Progenitor cell of endocrine pancreas (in vitro differentiated cells): ENCODE data around the gene PTMA. TPM values are rescaled to one million over a fixed set of nuclear protein-coding genes. Genes with fewer than 3 reads are reported as not detected.

Experiments
- DNase-seq: peaks from one replicate; pipeline ENCODE4 v3.0.0; 2021; ENCODE audit warnings: low spot score; ENCODE audit not compliant: unreplicated experiment
- H3K27ac Mint-ChIP-seq: 2 replicates; pipeline ENCODE4 v1.8.0; 2021; ENCODE audit warnings: mild to moderate bottlenecking, moderate library complexity, mixed read lengths
- H3K27me3 Mint-ChIP-seq: 2 replicates; pipeline ENCODE4 v1.8.0; 2021; ENCODE audit warnings: mixed read lengths
- H3K36me3 Mint-ChIP-seq: 2 replicates; pipeline ENCODE4 v1.8.0; 2022; ENCODE audit warnings: mixed read lengths; ENCODE audit not compliant: insufficient read depth
- H3K4me1 Mint-ChIP-seq: 2 replicates; pipeline ENCODE4 v1.8.0; 2021; ENCODE audit warnings: low read depth, mixed read lengths
- H3K4me3 Mint-ChIP-seq: 2 replicates; pipeline ENCODE4 v1.8.0; 2021; ENCODE audit warnings: low read depth, mild to moderate bottlenecking, moderate library complexity, mixed read lengths
- H3K9me3 Mint-ChIP-seq: 2 replicates; pipeline ENCODE4 v1.8.0; 2021; ENCODE audit warnings: low read depth, mixed read lengths
- total RNA-seq: library from RNA; stranded (reverse); gene quantifications from 2 replicates; pipeline ENCODE4 v1.2.1, GENCODE V29; 2021
- TF ChIP-seq, protein P1 (sequence below): fragments of 200-600 bp; sonication (generic); IDR thresholded peaks from one replicate; pipeline ENCODE4 v1.5.0; 2021; ENCODE audit warnings: antibody characterized with exemption, mild to moderate bottlenecking; ENCODE audit not compliant: unreplicated experiment

PTMA gene
- total RNA-seq, 1 donor from 2014 or later, result 1,116 TPM

DNA sequence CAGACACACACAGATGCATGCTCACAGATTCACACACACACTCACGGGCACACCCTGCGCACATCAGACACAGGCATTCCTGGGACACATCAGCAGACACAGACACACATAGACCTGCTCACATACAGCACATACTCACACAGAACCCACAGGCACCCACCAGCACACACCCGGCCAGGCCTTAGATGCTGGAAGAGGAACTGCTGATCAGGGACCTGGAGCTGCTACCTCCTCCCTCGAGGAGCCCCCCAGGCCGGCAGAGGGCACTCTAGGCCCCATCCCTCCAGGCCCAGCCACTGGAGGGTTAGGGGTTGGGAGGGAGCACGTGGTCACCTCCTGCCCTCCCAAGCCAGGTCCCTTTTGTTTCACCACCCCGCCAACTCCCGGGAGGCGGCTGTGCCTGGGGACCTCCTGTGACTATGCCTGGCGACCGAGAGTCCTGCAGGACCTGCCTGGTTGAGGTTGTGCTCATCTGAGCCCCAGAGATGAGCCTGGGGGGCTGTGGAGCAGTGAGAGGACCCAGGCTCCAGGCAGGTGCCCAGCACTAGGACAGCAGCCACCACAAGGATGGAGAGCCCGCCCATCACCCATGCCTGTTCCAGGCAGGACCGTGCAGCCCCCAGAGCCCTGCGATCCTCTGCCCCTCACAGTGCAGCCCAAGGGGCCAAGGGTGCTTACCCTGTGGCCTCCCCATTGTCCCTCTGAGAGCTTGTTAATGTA, 21.0 kb upstream of the PTMA start:
- H3K4me1 Mint-ChIP-seq, result peaks cover 11% of the 10 kb centered on the region
- H3K4me3 Mint-ChIP-seq, result peak overlapping the region; percentile 74

DNA sequence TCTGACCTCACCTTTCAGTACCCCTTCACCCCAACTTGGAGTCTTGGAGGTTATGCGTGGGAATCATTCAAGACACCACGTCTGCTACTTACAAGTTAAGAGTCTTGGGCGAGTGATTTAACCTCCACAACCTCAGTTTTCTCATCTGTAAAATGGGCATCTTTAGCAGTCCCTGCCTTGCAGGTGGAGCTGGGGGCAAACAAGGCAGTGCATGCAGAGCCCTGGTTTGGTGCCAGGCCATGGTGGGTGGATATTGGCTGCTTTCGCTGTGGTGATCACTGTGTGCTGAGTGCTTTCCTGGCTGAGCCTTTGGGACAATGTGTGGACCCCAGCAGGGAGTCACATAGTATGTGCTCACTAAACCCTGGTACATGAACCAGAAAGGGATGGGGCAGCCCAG, 20.4 kb upstream of the PTMA start:
- H3K27ac Mint-ChIP-seq, result peak overlapping the region; percentile 88
- no peaks in the 10 kb centered on the region for H3K9me3 Mint-ChIP-seq
- H3K4me3 Mint-ChIP-seq, result peak overlapping the region; percentile 74
- no peaks in the 10 kb centered on the region for H3K27me3 Mint-ChIP-seq
- peaks cover 6% of the 10 kb centered on the region for H3K4me1 Mint-ChIP-seq
- H3K36me3 Mint-ChIP-seq, result no peaks in the 10 kb centered on the region
- TF ChIP-seq, protein P1, sequence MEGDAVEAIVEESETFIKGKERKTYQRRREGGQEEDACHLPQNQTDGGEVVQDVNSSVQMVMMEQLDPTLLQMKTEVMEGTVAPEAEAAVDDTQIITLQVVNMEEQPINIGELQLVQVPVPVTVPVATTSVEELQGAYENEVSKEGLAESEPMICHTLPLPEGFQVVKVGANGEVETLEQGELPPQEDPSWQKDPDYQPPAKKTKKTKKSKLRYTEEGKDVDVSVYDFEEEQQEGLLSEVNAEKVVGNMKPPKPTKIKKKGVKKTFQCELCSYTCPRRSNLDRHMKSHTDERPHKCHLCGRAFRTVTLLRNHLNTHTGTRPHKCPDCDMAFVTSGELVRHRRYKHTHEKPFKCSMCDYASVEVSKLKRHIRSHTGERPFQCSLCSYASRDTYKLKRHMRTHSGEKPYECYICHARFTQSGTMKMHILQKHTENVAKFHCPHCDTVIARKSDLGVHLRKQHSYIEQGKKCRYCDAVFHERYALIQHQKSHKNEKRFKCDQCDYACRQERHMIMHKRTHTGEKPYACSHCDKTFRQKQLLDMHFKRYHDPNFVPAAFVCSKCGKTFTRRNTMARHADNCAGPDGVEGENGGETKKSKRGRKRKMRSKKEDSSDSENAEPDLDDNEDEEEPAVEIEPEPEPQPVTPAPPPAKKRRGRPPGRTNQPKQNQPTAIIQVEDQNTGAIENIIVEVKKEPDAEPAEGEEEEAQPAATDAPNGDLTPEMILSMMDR, result no peak
- DNase-seq, result no peak

More for the DNA sequence above, 21.0 kb upstream of the PTMA start:
- TF ChIP-seq, protein P1, result peak; percentile 67
- Mint-ChIP-seq H3K9me3 (no peaks in the 10 kb centered on the region), H3K27ac (peak overlapping the region; percentile 88), H3K27me3 (no peaks in the 10 kb centered on the region), H3K36me3 (no peaks in the 10 kb centered on the region)
- peak; percentile 75 for DNase-seq

DNA sequence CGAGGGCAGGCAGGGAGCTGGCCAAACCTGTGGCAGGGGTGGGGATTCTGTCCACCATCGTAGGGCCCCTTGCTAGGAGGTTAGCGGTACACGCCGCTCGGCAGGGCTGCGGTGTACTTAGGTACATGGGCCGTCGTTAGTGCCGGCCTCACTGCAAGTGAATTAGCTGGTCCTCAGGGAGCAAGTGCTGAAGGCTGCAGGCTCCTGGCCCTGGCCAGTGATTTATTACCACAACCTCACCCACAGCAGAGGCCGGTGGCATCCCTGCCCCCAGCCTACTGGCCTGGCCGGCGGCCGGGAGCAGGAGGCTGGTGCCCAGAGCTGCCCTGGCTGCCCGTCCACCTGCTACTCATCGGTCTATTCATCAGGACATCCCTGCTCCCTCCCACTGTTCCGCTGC, 19.6 kb upstream of the PTMA start:
- Mint-ChIP-seq H3K4me3 (no peak overlapping the region), H3K36me3 (no peaks in the 10 kb centered on the region), H3K4me1 (peaks cover 6% of the 10 kb centered on the region), H3K9me3 (no peaks in the 10 kb centered on the region), H3K27me3 (no peaks in the 10 kb centered on the region), H3K27ac (no peak overlapping the region)
- no peak for DNase-seq
- TF ChIP-seq, protein P1, result no peak

DNA sequence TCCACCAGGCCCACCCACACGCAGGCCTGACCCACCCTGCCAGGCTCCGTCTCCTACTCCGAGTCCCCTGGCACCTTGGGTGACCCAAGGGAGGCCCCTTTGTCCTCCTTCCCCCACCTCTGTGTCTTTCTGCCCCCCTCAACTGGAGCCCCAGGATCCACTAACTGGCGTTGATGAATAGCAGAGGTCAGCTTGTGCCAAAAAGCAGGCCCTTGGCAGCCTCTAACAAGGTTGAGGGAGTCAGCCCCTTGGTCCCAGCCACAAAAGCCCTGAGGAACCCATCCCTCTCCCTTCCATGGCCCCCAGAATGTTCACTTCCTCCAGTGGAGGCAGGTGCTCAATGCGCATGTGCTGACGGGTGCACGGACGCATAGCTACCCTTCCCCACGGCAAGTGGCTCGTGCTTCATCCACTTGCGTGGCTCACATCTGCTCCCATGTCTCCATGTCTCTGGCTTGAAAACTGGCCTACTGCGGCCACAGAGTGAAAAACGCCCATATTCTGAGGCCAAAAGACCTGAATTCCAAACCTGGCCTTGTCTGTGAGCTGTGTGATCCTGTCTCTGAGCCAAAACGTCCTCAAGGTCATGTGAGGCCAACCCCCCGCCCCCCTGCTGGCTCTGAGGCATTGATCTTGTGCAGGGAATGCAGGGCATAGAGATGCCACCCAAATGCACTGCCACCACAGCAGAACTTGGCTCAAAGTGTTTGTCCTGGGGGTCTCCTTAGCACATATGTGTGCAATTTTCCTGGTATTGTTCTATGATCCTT, 19.0 kb upstream of the PTMA start:
- no peak for DNase-seq
- H3K27me3 Mint-ChIP-seq, result no peaks in the 10 kb centered on the region
- no peak overlapping the region for H3K27ac Mint-ChIP-seq
- H3K4me3 Mint-ChIP-seq, result no peak overlapping the region
- no peaks in the 10 kb centered on the region for H3K9me3 Mint-ChIP-seq
- H3K4me1 Mint-ChIP-seq, result peaks cover 6% of the 10 kb centered on the region
- TF ChIP-seq, protein P1, result no peak
- H3K36me3 Mint-ChIP-seq, result no peaks in the 10 kb centered on the region

DNA sequence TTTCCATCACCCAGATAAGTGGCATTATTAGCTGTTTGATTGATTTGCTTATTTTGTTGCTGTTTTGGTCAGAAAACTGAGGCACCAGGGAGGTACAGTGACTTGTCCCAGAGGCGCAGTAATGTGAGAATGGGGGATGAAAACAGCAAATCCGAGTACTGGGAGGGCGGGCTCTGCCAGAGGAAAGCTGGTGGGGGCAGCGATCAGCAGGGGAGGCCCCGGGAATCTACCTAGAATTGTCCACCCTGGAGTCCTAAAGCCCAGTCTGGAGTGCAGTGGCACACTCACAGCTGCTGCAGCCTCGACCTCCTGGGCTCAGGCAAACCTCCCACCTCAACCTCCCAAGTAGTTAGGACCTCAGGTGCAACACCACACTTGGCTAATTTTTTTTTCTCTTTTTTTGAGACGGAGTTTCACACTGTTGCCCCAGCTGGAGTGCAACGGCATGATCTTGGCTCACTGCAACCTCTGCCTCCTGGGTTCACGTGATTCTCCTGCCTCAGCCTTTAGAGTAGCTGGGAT, 17.0 kb upstream of the PTMA start:
- Mint-ChIP-seq H3K36me3 (no peaks in the 10 kb centered on the region), H3K4me3 (no peak overlapping the region), H3K27me3 (no peaks in the 10 kb centered on the region), H3K9me3 (no peaks in the 10 kb centered on the region), H3K27ac (no peak overlapping the region), H3K4me1 (peaks cover 6% of the 10 kb centered on the region)
- no peak for DNase-seq
- TF ChIP-seq, protein P1, result no peak
